Measurements from ENCODE around the gene SPCS3.
A peak's percentile ranks its signal among the peaks of the same experiment; 100 is the strongest.
"Not testable (repeated sequence)": the region's sequence is repeated elsewhere in the genome, so short reads cannot be mapped to it uniquely, and the experiment has no call there.

Gene SPCS3

GRCh38 chr4:176276710-176277109, 43.1 kb upstream of the SPCS3 start:
- POLR2A ChIA-PET: no interaction called here

GRCh38 chr4:176277162-176277904, 42.4 kb upstream of the SPCS3 start:
- CTCF ChIA-PET: interaction anchor here (0.7 to 2.0 kb wide), 6 partner anchors 10 to 264 kb away, joined by 3 to 6 read pairs (median 4); no protein-coding TSS in a partner anchor
- peak; percentile 49 for TF ChIP-seq CTCF (IDR thresholded peaks at IDR 0.05; ENCODE audit: control extremely low read depth, extremely low read depth, low read depth, missing control alignments)
- POLR2A ChIA-PET: no interaction called here
- peak; percentile 34 for DNase-seq (ENCODE audit: extremely low spot score)

More at GRCh38 chr4:176276710-176277109, 43.1 kb upstream of the SPCS3 start:
- no peak for DNase-seq (ENCODE audit: extremely low spot score)
- no peak for TF ChIP-seq CTCF (IDR thresholded peaks at IDR 0.05; ENCODE audit: control extremely low read depth, extremely low read depth, low read depth, missing control alignments)
- CTCF ChIA-PET: interaction anchor here (1.1 to 2.0 kb wide), 4 partner anchors 10 to 126 kb away, joined by 4 to 6 read pairs (median 6); no protein-coding TSS in a partner anchor

- CTCF ChIA-PET: interaction anchor here (1.2 kb wide), 1 partner anchor 12 kb away, joined by 3 read pairs; no protein-coding TSS in a partner anchor
- POLR2A ChIA-PET; DNase-seq (ENCODE audit: extremely low spot score): not testable (repeated sequence)
These were observed 40.2 kb upstream of the SPCS3 start for GRCh38 chr4:176279560-176279959.

- POLR2A ChIA-PET: no interaction called here
- TF ChIP-seq CTCF (IDR thresholded peaks at IDR 0.05; ENCODE audit: control extremely low read depth, extremely low read depth, low read depth, missing control alignments): no peak
- CTCF ChIA-PET: interaction anchor here (1.2 to 1.7 kb wide), 5 partner anchors 8 to 22 kb away, joined by 3 to 5 read pairs (median 4); no protein-coding TSS in a partner anchor
- DNase-seq (ENCODE audit: extremely low spot score): no peak
These were observed 33.0 kb upstream of the SPCS3 start for GRCh38 chr4:176286728-176287127.

GRCh38 chr4:176287546-176287945, 32.2 kb upstream of the SPCS3 start:
- POLR2A ChIA-PET: no interaction called here

GRCh38 chr4:176288020-176288419, 31.7 kb upstream of the SPCS3 start:
- DNase-seq (ENCODE audit: extremely low spot score): no peak
- CTCF ChIA-PET: interaction anchor here (1.2 to 1.5 kb wide), 3 partner anchors 11 to 12 kb away, joined by 3 to 6 read pairs (median 4); no protein-coding TSS in a partner anchor
- POLR2A ChIA-PET: no interaction called here

More at GRCh38 chr4:176287546-176287945, 32.2 kb upstream of the SPCS3 start:
- CTCF ChIA-PET: interaction anchor here (1.2 to 1.7 kb wide), 3 partner anchors 9 to 11 kb away, joined by 3 to 4 read pairs (median 4); no protein-coding TSS in a partner anchor
- no peak for DNase-seq (ENCODE audit: extremely low spot score)
- no peak for TF ChIP-seq CTCF (IDR thresholded peaks at IDR 0.05; ENCODE audit: control extremely low read depth, extremely low read depth, low read depth, missing control alignments)

More at GRCh38 chr4:176288020-176288419, 31.7 kb upstream of the SPCS3 start:
- no peak for TF ChIP-seq CTCF (IDR thresholded peaks at IDR 0.05; ENCODE audit: control extremely low read depth, extremely low read depth, low read depth, missing control alignments)
